Smooth muscle cell (in vitro differentiated cells): Measurements from ENCODE around the gene GPC3. TPM values are rescaled to one million over a fixed set of nuclear protein-coding genes. Genes with fewer than 3 reads are reported as not detected.

Experiments used
- DNase-seq: peaks from one replicate; lab custom pipeline; 2025; ENCODE audit not compliant: unreplicated experiment; lab: John Stamatoyannopoulos, UW
- H2AFZ ChIP-seq: fragments of 200-600 bp; sonication (generic); 2 replicates; pipeline ENCODE4 v1.6.0; 2016; ENCODE audit warnings: antibody characterized with exemption, low read depth, mild to moderate bottlenecking
- H3F3A ChIP-seq: fragments of 200-600 bp; sonication (generic); 2 replicates; pipeline ENCODE4 v1.6.0; 2017; ENCODE audit warnings: antibody characterized with exemption, low read depth
- H3K27ac ChIP-seq: fragments of 200-600 bp; sonication (generic); 2 replicates; pipeline ENCODE4 v1.5.1; 2016; ENCODE audit warnings: low read depth, mild to moderate bottlenecking
- H3K27me3 ChIP-seq: fragments of 200-600 bp; sonication (generic); 2 replicates; pipeline ENCODE4 v1.6.1; 2016; ENCODE audit warnings: low read depth, mild to moderate bottlenecking
- H3K36me3 ChIP-seq: fragments of 200-600 bp; sonication (generic); 2 replicates; pipeline ENCODE4 v1.5.1; 2016; ENCODE audit warnings: low read depth
- H3K4me1 ChIP-seq: fragments of 200-600 bp; sonication (generic); 2 replicates; pipeline ENCODE4 v1.5.1; 2016; ENCODE audit warnings: low read depth
- H3K4me2 ChIP-seq: fragments of 200-600 bp; sonication (generic); 2 replicates; pipeline ENCODE4 v1.6.0; 2016; ENCODE audit warnings: mild to moderate bottlenecking
- H3K4me3 ChIP-seq: fragments of 200-600 bp; sonication (generic); 2 replicates; pipeline ENCODE4 v1.5.1; 2016; ENCODE audit warnings: mild to moderate bottlenecking
- H3K79me2 ChIP-seq: fragments of 200-600 bp; sonication (generic); 2 replicates; pipeline ENCODE4 v1.6.0; 2016; ENCODE audit warnings: low read depth, mild to moderate bottlenecking
- H3K9ac ChIP-seq: fragments of 200-600 bp; sonication (generic); 2 replicates; pipeline ENCODE4 v1.6.0; 2016; ENCODE audit warnings: low read depth
- H3K9me3 ChIP-seq: fragments of 200-600 bp; sonication (generic); replicated peaks from 2 replicates; pipeline ENCODE4 v1.5.1; 2016; ENCODE audit warnings: low read depth
- H4K20me1 ChIP-seq: fragments of 200-600 bp; sonication (generic); 2 replicates; pipeline ENCODE4 v1.6.0; 2016; ENCODE audit warnings: low read depth
- WGBS: methylation state at CpG from one replicate; pipeline ENCODE4 v1.1.7; 2016; ENCODE audit warnings: low lambda C conversion rate; 5-methylcytosine and 5-hydroxymethylcytosine counted together
- polyA plus RNA-seq: library from polyadenylated mRNA; unstranded; fragments of >200 nt; fragmentation: Nextera tagmentation; extraction: Ambion mirVana; gene quantifications from 2 replicates; pipeline ENCODE4 v1.2.1, GENCODE V29; 2016
- total RNA-seq: library from RNA; depleted of rRNA; stranded (reverse); fragments of >200 nt; gene quantifications from 2 replicates; pipeline ENCODE4 v1.2.3, GENCODE V29; 2014
- TF ChIP-seq, protein P1 (sequence below): fragments of 200-600 bp; sonication (generic); IDR thresholded peaks from 2 replicates; pipeline ENCODE4 v1.5.1; 2017; ENCODE audit warnings: borderline replicate concordance, mild to moderate bottlenecking, antibody characterized with exemption; ENCODE audit not compliant: insufficient read depth, poor library complexity, severe bottlenecking

The GPC3 gene
- total and polyA plus RNA-seq, 2 experiments from 2014 or later = 120 to 191 TPM

DNA sequence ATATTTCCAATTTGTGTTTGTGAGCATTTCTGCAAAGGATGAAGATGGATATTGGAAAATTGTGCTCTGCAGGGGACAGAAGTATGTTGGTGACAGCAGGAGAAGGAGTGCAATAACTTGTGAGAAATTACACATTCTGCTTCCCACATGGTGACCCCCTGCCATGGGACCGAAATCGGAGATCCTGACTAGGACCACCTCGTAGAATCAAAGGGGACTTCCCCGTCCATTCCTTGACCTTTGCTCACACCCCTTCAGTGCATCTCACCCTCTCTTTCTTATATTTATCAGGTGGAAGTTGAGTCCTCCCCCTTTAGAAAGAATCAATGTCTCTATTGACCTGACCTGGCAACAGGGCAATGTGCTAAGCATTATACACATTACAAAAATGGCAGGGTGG is 451.2 kb downstream of the GPC3 start:
- no peaks in the 10 kb centered on the region for H3K36me3 ChIP-seq
- no peaks in the 10 kb centered on the region for H3K27me3 ChIP-seq
- H3F3A ChIP-seq = no peaks in the 10 kb centered on the region
- DNase-seq = no peak
- H4K20me1 ChIP-seq = no peaks in the 10 kb centered on the region
- no peak overlapping the region for H3K4me2 ChIP-seq
- no peak overlapping the region for H3K27ac ChIP-seq
- TF ChIP-seq, protein P1, sequence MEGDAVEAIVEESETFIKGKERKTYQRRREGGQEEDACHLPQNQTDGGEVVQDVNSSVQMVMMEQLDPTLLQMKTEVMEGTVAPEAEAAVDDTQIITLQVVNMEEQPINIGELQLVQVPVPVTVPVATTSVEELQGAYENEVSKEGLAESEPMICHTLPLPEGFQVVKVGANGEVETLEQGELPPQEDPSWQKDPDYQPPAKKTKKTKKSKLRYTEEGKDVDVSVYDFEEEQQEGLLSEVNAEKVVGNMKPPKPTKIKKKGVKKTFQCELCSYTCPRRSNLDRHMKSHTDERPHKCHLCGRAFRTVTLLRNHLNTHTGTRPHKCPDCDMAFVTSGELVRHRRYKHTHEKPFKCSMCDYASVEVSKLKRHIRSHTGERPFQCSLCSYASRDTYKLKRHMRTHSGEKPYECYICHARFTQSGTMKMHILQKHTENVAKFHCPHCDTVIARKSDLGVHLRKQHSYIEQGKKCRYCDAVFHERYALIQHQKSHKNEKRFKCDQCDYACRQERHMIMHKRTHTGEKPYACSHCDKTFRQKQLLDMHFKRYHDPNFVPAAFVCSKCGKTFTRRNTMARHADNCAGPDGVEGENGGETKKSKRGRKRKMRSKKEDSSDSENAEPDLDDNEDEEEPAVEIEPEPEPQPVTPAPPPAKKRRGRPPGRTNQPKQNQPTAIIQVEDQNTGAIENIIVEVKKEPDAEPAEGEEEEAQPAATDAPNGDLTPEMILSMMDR = no peak
- 81% methylated on average over 4 of the region's 4 CpGs for WGBS
- no peak overlapping the region for H3K4me3 ChIP-seq
- H3K9me3 ChIP-seq = no peaks in the 10 kb centered on the region
- no peaks in the 10 kb centered on the region for H3K79me2 ChIP-seq
- no peak overlapping the region for H2AFZ ChIP-seq
- no peaks in the 10 kb centered on the region for H3K4me1 ChIP-seq
- H3K9ac ChIP-seq = no peak overlapping the region

DNA sequence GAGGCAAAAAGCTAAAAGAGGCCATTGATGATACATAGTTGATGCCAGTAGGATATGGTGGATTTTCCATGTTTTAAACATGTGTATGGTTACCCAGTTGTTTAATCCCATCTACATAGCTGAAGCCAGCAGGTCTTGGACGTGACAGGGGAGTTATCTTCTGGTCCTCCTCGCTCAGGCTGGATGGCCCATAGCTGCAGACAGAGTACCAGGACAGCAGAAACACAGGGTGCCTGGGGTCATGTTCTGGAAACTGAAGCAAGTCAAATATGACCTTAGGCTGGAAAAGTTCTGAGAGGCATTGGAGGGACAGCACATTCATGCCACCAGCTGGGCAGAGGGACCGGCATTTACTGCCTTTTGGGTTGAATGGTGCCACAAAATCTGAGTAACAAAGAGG is 452.1 kb downstream of the GPC3 start:
- Histone ChIP-seq H3K4me2 (no peak overlapping the region), H3K4me3 (no peak overlapping the region), H3K9ac (no peak overlapping the region), H4K20me1 (no peaks in the 10 kb centered on the region), H3K9me3 (no peaks in the 10 kb centered on the region), H3K4me1 (no peaks in the 10 kb centered on the region), H2AFZ (no peak overlapping the region), H3K36me3 (no peaks in the 10 kb centered on the region), H3K79me2 (no peaks in the 10 kb centered on the region), H3K27me3 (no peaks in the 10 kb centered on the region), H3F3A (no peaks in the 10 kb centered on the region), H3K27ac (no peak overlapping the region)
- TF ChIP-seq, protein P1 = no peak
- 69% methylated on average over 3 of the region's 3 CpGs for WGBS
- no peak for DNase-seq

DNA sequence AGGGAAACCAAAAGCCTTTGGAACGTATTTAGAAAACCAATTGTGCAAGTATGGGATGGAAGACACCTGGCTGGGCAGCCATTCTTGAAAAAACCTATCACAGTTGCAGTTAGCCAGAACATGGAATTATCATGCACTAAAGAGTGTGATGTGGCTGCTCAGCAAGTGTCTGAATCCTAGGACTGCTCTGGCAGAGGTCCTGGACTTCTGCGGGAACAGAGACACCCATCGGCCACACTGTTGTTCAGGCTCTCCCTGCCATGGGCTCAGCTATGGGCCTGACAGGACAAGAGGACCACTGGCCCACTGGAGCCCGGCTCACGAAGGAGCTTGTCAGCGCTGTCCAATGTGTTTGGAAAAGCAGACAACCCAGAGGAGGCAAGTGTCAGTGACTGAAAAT is 454.4 kb downstream of the GPC3 start:
- Histone ChIP-seq H3K36me3 (no peaks in the 10 kb centered on the region), H2AFZ (no peak overlapping the region), H3K27me3 (no peaks in the 10 kb centered on the region), H3K9ac (no peak overlapping the region), H3K4me3 (no peak overlapping the region), H3F3A (no peaks in the 10 kb centered on the region), H3K4me2 (no peak overlapping the region), H3K4me1 (no peaks in the 10 kb centered on the region), H3K9me3 (no peaks in the 10 kb centered on the region), H4K20me1 (no peaks in the 10 kb centered on the region), H3K79me2 (no peaks in the 10 kb centered on the region), H3K27ac (no peak overlapping the region)
- no peak for DNase-seq
- WGBS = 87% methylated on average over 6 of the region's 6 CpGs
- TF ChIP-seq, protein P1 = no peak

DNA sequence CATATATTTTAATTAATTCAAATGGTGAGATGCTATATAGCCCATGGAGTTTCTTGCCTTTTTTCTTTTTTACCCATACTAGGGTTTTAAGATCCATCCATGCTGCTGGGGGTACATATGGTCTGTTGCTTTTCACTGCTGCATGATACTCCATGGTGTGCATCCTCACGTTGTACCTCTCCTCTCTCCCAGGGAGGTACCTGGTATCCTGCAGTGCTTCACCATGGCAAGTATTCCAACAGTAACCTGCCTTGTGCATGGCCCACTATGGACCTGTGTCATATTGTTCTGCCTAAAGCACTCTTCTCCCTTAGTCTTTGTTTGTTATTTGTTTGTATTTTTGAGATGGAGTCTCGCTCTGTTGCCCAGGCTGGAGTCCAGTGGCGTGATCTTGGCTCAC is 455.8 kb downstream of the GPC3 start:
- H3K27ac ChIP-seq = no peak overlapping the region
- H4K20me1 ChIP-seq = no peaks in the 10 kb centered on the region
- H3K4me3 ChIP-seq = no peak overlapping the region
- no peaks in the 10 kb centered on the region for H3K4me1 ChIP-seq
- no peak for DNase-seq
- H3F3A ChIP-seq = no peaks in the 10 kb centered on the region
- WGBS = 87% methylated on average over 3 of the region's 3 CpGs
- H3K36me3 ChIP-seq = no peaks in the 10 kb centered on the region
- no peaks in the 10 kb centered on the region for H3K9me3 ChIP-seq
- no peak overlapping the region for H2AFZ ChIP-seq
- TF ChIP-seq, protein P1 = no peak
- H3K4me2 ChIP-seq = no peak overlapping the region
- no peak overlapping the region for H3K9ac ChIP-seq
- no peaks in the 10 kb centered on the region for H3K79me2 ChIP-seq
- no peaks in the 10 kb centered on the region for H3K27me3 ChIP-seq
